Dendritic cell treated with granulocyte-macrophage colony-stimulating factor and Interleukin-4, amounts not matched to agents 40 ng/mL and 50 ng/mL, for 4 days (primary cell): Measurements from ENCODE around the gene C12orf75.

Experiments
- H3K27ac Mint-ChIP-seq: one replicate; pipeline ENCODE4 v1.8.0; 2022; ENCODE audit warnings: mild to moderate bottlenecking, mixed read lengths
- H3K27me3 Mint-ChIP-seq: one replicate; pipeline ENCODE4 v1.8.0; 2022; ENCODE audit warnings: mild to moderate bottlenecking, mixed read lengths
- H3K36me3 Mint-ChIP-seq: one replicate; pipeline ENCODE4 v1.8.0; 2022; ENCODE audit warnings: low read depth, mixed read lengths
- H3K4me1 Mint-ChIP-seq: one replicate; pipeline ENCODE4 v1.8.0; 2022; ENCODE audit warnings: low read depth, mixed read lengths
- H3K4me3 Mint-ChIP-seq: one replicate; pipeline ENCODE4 v1.8.0; 2022; ENCODE audit warnings: mild to moderate bottlenecking, moderate library complexity, mixed read lengths
- H3K9me3 Mint-ChIP-seq: one replicate; pipeline ENCODE4 v1.8.0; 2022; ENCODE audit warnings: mixed read lengths
- intact Hi-C: fragments of 100-400 bp; cut with micrococcal nuclease; formaldehyde crosslinking; loops from one replicate; pipeline ENCODE4 v1.15.0; 2022

The C12orf75 gene

GRCh38 chr12:105409279-105409678, 78.8 kb downstream of the C12orf75 start:
- Mint-ChIP-seq H3K4me1 (peaks cover 12% of the 10 kb centered on the region), H3K4me3 (no peak overlapping the region)

GRCh38 chr12:105409801-105410471, 79.4 kb downstream of the C12orf75 start:
- H3K9me3 Mint-ChIP-seq, result peaks cover under 1% of the 10 kb centered on the region
- intact Hi-C loops, result no loop called here
- H3K4me1 Mint-ChIP-seq, result peaks cover 12% of the 10 kb centered on the region
- no peak overlapping the region for H3K27ac Mint-ChIP-seq
- peak overlapping the region; percentile 63 for H3K4me3 Mint-ChIP-seq
- H3K36me3 Mint-ChIP-seq, result no peaks in the 10 kb centered on the region
- peaks cover 37% of the 10 kb centered on the region for H3K27me3 Mint-ChIP-seq

More at GRCh38 chr12:105409279-105409678, 78.8 kb downstream of the C12orf75 start:
- intact Hi-C loops, result no loop called here
- Mint-ChIP-seq H3K36me3 (no peaks in the 10 kb centered on the region), H3K9me3 (peaks cover 7% of the 10 kb centered on the region), H3K27ac (no peak overlapping the region), H3K27me3 (peaks cover 33% of the 10 kb centered on the region)

DNA sequence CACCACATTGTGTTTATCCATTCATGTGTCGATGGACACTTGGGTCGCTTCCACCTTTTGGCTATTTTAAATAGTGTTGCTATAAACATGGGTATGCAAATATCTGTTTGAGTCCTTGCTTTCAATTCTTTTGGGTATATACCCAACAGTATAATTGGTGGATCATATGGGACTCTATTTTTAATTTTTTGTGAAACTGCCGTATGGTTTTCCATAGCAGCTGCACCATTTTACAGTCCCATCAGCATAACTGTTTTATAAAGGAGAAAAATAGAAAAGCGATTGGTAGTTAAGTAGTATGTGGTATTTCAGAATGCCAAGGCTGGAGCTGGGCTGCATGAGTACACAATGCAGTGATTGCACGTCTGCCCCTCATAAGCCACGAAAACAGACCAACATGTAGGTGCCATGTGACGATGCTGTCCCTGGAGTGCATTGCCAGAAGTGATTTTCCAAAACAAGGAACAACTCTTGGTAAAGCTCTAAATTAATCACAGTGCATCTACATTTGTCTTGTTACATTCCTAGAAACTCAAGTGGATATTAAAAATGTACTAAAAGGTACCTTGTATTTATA, 83.5 kb downstream of the C12orf75 start:
- Mint-ChIP-seq H3K4me1 (peaks cover 12% of the 10 kb centered on the region), H3K27ac (no peak overlapping the region), H3K4me3 (no peak overlapping the region), H3K27me3 (peaks cover 55% of the 10 kb centered on the region), H3K36me3 (no peaks in the 10 kb centered on the region), H3K9me3 (no peaks in the 10 kb centered on the region)
- intact Hi-C loops, result no loop called here

DNA sequence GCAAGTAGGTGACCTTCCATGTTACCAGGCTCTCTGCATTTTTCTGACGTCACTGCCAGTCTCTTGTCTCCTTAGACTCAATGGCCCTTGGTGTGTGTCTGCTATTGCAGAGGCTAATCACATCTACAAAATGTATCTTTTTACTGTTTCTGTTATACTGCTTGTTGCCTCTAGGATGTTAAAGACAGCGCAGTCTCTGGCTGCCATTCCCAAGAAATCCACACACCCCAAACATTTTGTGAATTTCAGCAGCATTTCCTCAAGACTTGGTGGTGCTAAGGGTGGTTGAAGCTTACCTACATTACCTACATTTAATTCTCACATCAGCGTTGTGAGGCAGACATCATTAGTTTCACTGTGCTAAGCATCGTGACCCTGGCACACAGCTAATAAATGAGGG, 87.2 kb downstream of the C12orf75 start:
- peaks cover 33% of the 10 kb centered on the region for H3K27me3 Mint-ChIP-seq
- no peaks in the 10 kb centered on the region for H3K36me3 Mint-ChIP-seq
- H3K4me3 Mint-ChIP-seq, result no peak overlapping the region
- H3K27ac Mint-ChIP-seq, result no peak overlapping the region
- intact Hi-C loops, result no loop called here
- H3K4me1 Mint-ChIP-seq, result no peaks in the 10 kb centered on the region
- H3K9me3 Mint-ChIP-seq, result no peaks in the 10 kb centered on the region

- intact Hi-C loops, result no loop called here
- Mint-ChIP-seq H3K36me3 (no peaks in the 10 kb centered on the region), H3K4me1 (no peaks in the 10 kb centered on the region), H3K4me3 (no peak overlapping the region), H3K27me3 (peaks cover 28% of the 10 kb centered on the region), H3K27ac (no peak overlapping the region), H3K9me3 (no peaks in the 10 kb centered on the region)
Observed at GRCh38 chr12:105418229-105418628, 87.7 kb downstream of the C12orf75 start.

DNA sequence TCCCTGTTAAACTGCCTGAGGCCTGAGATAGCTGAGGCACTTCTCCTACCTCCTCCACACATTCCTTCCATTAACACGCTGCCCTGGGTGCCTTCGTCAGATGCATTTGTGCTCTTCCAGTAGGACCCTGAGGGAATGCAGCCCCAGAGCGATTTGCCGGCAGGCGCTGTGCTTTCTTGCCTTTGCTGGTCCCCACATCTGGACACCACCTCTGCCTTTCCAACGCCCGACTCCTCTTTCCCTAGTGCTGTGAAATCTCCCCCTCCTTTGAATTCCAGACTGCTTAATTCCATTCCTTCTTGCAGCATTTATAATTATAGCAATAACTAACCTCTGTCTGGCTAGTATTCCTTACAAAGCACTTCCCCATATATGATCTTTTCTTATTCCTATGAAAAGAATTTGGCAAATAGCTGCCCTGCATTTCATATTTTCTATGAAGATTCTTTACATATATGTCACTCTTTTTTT, 88.4 kb downstream of the C12orf75 start:
- intact Hi-C loops, result no loop called here
- no peak overlapping the region for H3K27ac Mint-ChIP-seq
- H3K4me1 Mint-ChIP-seq, result no peaks in the 10 kb centered on the region
- peaks cover 28% of the 10 kb centered on the region for H3K27me3 Mint-ChIP-seq
- H3K9me3 Mint-ChIP-seq, result no peaks in the 10 kb centered on the region
- H3K4me3 Mint-ChIP-seq, result no peak overlapping the region
- no peaks in the 10 kb centered on the region for H3K36me3 Mint-ChIP-seq

GRCh38 chr12:105419606-105420005, 89.1 kb downstream of the C12orf75 start:
- Mint-ChIP-seq H3K4me3 (no peak overlapping the region), H3K4me1 (no peaks in the 10 kb centered on the region), H3K27me3 (peaks cover 31% of the 10 kb centered on the region), H3K27ac (no peak overlapping the region), H3K9me3 (no peaks in the 10 kb centered on the region), H3K36me3 (no peaks in the 10 kb centered on the region)
- intact Hi-C loops, result loop anchor here (1.0 kb wide), 2 partner anchors 717 to 805 kb away; no protein-coding TSS in a partner anchor

DNA sequence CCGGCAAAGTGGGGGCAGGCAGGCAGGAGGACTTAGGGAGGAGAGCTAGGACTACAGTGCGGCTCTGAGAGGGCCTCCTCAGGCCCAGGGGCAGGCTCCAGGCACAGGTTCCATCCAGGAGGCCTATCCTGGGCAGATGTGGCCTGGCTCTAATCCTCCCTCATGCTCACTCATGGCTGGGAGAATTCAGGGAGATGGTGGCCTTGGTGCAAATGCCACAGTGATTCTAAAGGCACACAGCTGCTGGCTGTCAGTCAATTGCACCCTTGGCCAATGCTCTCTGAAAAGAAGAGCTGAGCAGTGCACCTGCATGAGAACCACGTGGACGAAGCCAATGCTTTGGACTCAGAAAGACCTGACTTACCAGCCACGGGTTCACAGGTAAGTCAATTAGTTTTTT, 89.6 kb downstream of the C12orf75 start:
- no peak overlapping the region for H3K27ac Mint-ChIP-seq
- intact Hi-C loops, result loop anchor here (1.0 kb wide), 2 partner anchors 716 to 804 kb away; no protein-coding TSS in a partner anchor
- no peaks in the 10 kb centered on the region for H3K9me3 Mint-ChIP-seq
- H3K4me3 Mint-ChIP-seq, result no peak overlapping the region
- peaks cover 28% of the 10 kb centered on the region for H3K27me3 Mint-ChIP-seq
- H3K4me1 Mint-ChIP-seq, result no peaks in the 10 kb centered on the region
- no peaks in the 10 kb centered on the region for H3K36me3 Mint-ChIP-seq

- Mint-ChIP-seq H3K4me3 (no peak overlapping the region), H3K27ac (no peak overlapping the region), H3K36me3 (no peaks in the 10 kb centered on the region), H3K4me1 (no peaks in the 10 kb centered on the region), H3K27me3 (peaks cover 23% of the 10 kb centered on the region), H3K9me3 (no peaks in the 10 kb centered on the region)
- intact Hi-C loops, result loop anchor here (1.0 kb wide), 2 partner anchors 716 to 804 kb away; no protein-coding TSS in a partner anchor
Observed at GRCh38 chr12:105420659-105421240, 90.3 kb downstream of the C12orf75 start.
